GM12878 (cell line): ENCODE results near the gene SOD2.

ENCODE experiments used
- POLR2AphosphoS5 ChIP-seq: IDR thresholded peaks from 2 replicates; pipeline ENCODE4 v1.6.1; 2011; ENCODE audit warnings: mild to moderate bottlenecking, low read length, inconsistent platforms
- YY1 ChIP-seq: IDR thresholded peaks from 2 replicates; pipeline ENCODE4 v1.6.1; 2011; ENCODE audit warnings: low read depth, mild to moderate bottlenecking, low read length
- ZNF207 ChIP-seq: fragments of 450-650 bp; IDR thresholded peaks from 2 replicates; pipeline ENCODE4 v1.6.1; 2014; ENCODE audit warnings: antibody characterized with exemption, mild to moderate bottlenecking, borderline replicate concordance

DNA sequence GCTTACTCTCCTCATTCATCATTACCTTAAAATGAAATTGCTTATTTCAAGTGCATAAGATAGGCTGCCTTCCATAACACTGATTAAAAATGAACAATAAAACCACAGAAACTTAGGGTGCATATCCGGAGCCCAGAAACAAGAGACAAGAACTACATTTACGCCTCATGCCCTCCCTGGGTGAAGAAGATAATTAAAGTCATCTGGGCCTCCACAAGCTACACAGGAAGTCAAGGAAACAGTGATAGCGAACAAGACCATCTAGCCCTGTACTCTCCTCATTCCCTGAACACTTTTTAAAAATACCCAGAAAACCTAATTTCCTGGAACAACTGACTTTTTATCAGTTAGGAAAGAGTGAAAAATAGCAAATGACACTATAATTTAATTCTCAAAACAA lies 6.3 kb downstream of the SOD2 start:
- TF ChIP-seq POLR2AphosphoS5 (no peak), YY1 (no peak), ZNF207 (no peak)
